Peyer's patch (tissue), 4 donors: ENCODE measurements around the gene MED13. TPM values are rescaled to one million over a fixed set of nuclear protein-coding genes. Genes with fewer than 3 reads are reported as not detected.
A peak's percentile ranks its signal among the peaks of the same experiment; 100 is the strongest.

ENCODE experiments used
- DNase-seq, 3 donors: peaks; one replicate each; pipeline ENCODE4 v3.0.0-alpha.2; 2017 to 2019
- H3K27ac ChIP-seq, 4 donors: fragments of 200-600 bp; sonication (generic); one replicate each; pipeline ENCODE4 v1.5.1; 2016 to 2019
- H3K27me3 ChIP-seq, 2 donors: fragments of 200-600 bp; sonication (generic); one replicate each; pipeline ENCODE4 v1.5.1; 2019
- H3K36me3 ChIP-seq, 3 donors: fragments of 200-600 bp; sonication (generic); one replicate each; pipeline ENCODE4 v1.5.1; 2016 to 2019
- H3K4me1 ChIP-seq, 4 donors: fragments of 200-600 bp; sonication (generic); one replicate each; pipeline ENCODE4 v1.5.1; 2016 to 2019
- H3K4me3 ChIP-seq, 4 donors: fragments of 200-600 bp; sonication (generic); 1 replicate in 3 of 4; 2 replicates in 1 of 4; pipeline ENCODE4 v1.5.1; 2016 to 2019; ENCODE audit warnings: mild to moderate bottlenecking in 1 of 4
- H3K9me3 ChIP-seq, 4 donors: fragments of 200-600 bp; sonication (generic); one replicate each; pipeline ENCODE4 v1.5.1; 2016 to 2019; ENCODE audit warnings: mild to moderate bottlenecking in 1 of 4
- CTCF ChIP-seq, 6 experiments: fragments of 450-650 bp in 4 of 6; fragments of 200-600 bp in 2 of 6; sonication (generic) in 1 of 6; IDR thresholded peaks; one replicate each; pipeline ENCODE4 v1.5.1; 2017 to 2019; ENCODE audit warnings: antibody characterized with exemption in 6 of 6, mild to moderate bottlenecking in 3 of 6, moderate library complexity in 1 of 6
- POLR2A ChIP-seq, 2 donors: fragments of 450-650 bp; IDR thresholded peaks; one replicate each; pipeline ENCODE4 v1.5.1; 2017; ENCODE audit warnings: antibody characterized with exemption in 2 of 2, mild to moderate bottlenecking in 2 of 2, moderate library complexity in 2 of 2
- total RNA-seq, 4 donors: library from RNA; depleted of rRNA; stranded (reverse); fragments of >200 nt; gene quantifications; one replicate each; pipeline ENCODE4 v1.1.0, GENCODE V29; 2016

The MED13 gene
- total RNA-seq, 4 donors from 2014 or later: 84.4 to 452 (median 131) TPM

DNA sequence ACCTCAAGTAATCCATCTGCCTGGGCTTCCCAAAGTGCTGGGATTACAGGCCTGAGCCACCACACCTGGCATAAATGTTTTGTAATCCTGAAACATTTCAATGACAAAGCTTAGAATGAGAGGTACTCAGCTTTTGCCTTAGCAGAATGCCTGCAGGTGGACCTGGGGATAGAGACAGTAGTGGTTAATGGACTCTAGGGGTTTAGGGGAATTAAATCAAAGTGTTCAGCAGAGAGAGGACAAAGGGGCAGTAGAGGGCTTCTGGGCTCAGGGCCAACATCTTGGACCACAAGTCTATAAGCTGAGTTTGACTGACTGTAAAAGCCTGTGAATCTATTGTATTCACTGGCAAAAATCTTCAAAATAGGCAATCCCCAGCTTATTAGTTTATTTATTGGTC, 36.0 kb upstream of the MED13 start:
- Histone ChIP-seq H3K4me3 (no peak overlapping the region), H3K36me3 (no peaks in the 10 kb centered on the region), H3K27ac (peak overlapping the region in 3 of 4 donors; percentile 28 to 63 (median 60)), H3K4me1 (peaks cover 0 to 5% (median 0%) of the 10 kb centered on the region in 4 donors), H3K9me3 (no peaks in the 10 kb centered on the region), H3K27me3 (no peaks in the 10 kb centered on the region)
- TF ChIP-seq POLR2A (IDR thresholded peaks at IDR 0.05) (no peak), CTCF (IDR thresholded peaks at IDR 0.05) (no peak)
- no peak for DNase-seq

GRCh38 chr17:62100055-62100454, 35.0 kb upstream of the MED13 start:
- peak overlapping the region in 1 of 4 donors; percentile 35 for H3K27ac ChIP-seq
- no peak overlapping the region for H3K4me3 ChIP-seq
- H3K9me3 ChIP-seq: no peaks in the 10 kb centered on the region
- H3K4me1 ChIP-seq: peaks cover 0 to 5% (median 0%) of the 10 kb centered on the region in 4 donors
- no peak for TF ChIP-seq CTCF (IDR thresholded peaks at IDR 0.05)
- TF ChIP-seq POLR2A (IDR thresholded peaks at IDR 0.05): no peak
- DNase-seq: no peak
- H3K36me3 ChIP-seq: no peaks in the 10 kb centered on the region
- no peaks in the 10 kb centered on the region for H3K27me3 ChIP-seq

- H3K27ac ChIP-seq: peak overlapping the region in 1 of 4 donors; percentile 39
- H3K9me3 ChIP-seq: no peaks in the 10 kb centered on the region
- no peaks in the 10 kb centered on the region for H3K36me3 ChIP-seq
- H3K4me3 ChIP-seq: no peak overlapping the region
- TF ChIP-seq POLR2A (IDR thresholded peaks at IDR 0.05): no peak
- no peak for TF ChIP-seq CTCF (IDR thresholded peaks at IDR 0.05)
- no peaks in the 10 kb centered on the region for H3K27me3 ChIP-seq
- peaks cover 0 to 5% (median 0%) of the 10 kb centered on the region in 4 donors for H3K4me1 ChIP-seq
- no peak for DNase-seq
These were observed 34.5 kb upstream of the MED13 start for GRCh38 chr17:62099532-62099931.

DNA sequence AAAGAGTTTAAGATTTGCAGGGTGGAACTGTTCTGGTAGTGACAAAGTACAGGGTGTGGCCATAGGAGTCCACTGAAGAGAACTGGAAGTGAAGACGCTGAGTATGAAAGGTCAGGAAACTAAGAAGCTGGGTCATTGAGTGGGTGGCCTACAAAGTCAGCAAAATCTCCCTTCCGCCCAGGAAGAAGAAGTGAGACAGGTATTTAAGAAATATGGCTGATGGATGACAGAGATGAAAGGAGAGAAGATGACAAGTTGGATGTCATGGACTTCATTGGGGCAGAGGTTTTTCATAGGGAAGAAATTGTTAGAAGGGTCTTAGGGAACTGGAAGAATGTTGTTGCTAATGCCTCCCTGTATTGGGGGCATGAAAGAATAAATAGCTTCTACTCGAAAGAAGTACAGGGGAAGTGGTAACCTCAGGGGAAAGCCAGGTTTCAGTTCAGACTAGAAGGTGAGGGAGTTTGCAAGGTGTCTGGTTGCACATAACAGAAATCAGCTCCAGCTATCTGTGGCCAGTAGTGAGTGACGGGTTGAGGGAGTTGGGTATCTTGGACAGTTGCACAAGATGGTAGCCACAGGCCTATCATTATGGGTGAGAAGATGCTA, 33.6 kb upstream of the MED13 start:
- Histone ChIP-seq H3K9me3 (no peaks in the 10 kb centered on the region), H3K4me1 (peaks cover 0 to 5% (median 0%) of the 10 kb centered on the region in 4 donors), H3K4me3 (no peak overlapping the region), H3K36me3 (no peaks in the 10 kb centered on the region), H3K27ac (peak overlapping the region in 2 of 4 donors; percentile 39 to 62), H3K27me3 (no peaks in the 10 kb centered on the region)
- no peak for TF ChIP-seq POLR2A (IDR thresholded peaks at IDR 0.05)
- TF ChIP-seq CTCF (IDR thresholded peaks at IDR 0.05): no peak
- peak in 2 of 3 donors; percentile 20 to 61 for DNase-seq

DNA sequence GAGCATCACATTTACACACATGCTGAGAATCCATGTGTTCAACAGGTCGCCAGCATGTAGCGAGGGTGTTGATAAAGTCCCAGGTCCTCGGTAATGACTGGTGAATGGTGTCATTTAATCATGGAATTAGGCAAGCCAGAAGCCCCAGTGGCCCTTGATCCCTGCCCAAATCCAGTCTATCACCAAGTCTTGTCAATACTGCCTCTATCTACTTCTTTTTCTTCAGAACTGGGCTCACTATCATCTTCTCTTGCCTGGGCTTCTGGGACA, 31.3 kb upstream of the MED13 start:
- Histone ChIP-seq H3K36me3 (no peaks in the 10 kb centered on the region), H3K4me3 (no peak overlapping the region), H3K9me3 (no peaks in the 10 kb centered on the region), H3K27me3 (no peaks in the 10 kb centered on the region), H3K27ac (no peak overlapping the region), H3K4me1 (peaks cover 0 to 5% (median 0%) of the 10 kb centered on the region in 4 donors)
- TF ChIP-seq POLR2A (IDR thresholded peaks at IDR 0.05): no peak
- no peak for TF ChIP-seq CTCF (IDR thresholded peaks at IDR 0.05)
- no peak for DNase-seq

GRCh38 chr17:62094175-62094574, 29.1 kb upstream of the MED13 start:
- DNase-seq: no peak
- no peaks in the 10 kb centered on the region for H3K9me3 ChIP-seq
- no peaks in the 10 kb centered on the region for H3K36me3 ChIP-seq
- H3K27ac ChIP-seq: peak overlapping the region in 1 of 4 donors; percentile 60
- H3K27me3 ChIP-seq: no peaks in the 10 kb centered on the region
- no peak for TF ChIP-seq POLR2A (IDR thresholded peaks at IDR 0.05)
- no peak for TF ChIP-seq CTCF (IDR thresholded peaks at IDR 0.05)
- H3K4me3 ChIP-seq: no peak overlapping the region
- H3K4me1 ChIP-seq: peaks cover 0 to 5% (median 0%) of the 10 kb centered on the region in 4 donors
